ENCODE measurements around the gene ZNF354B.
A peak's percentile ranks its signal among the peaks of the same experiment; 100 is the strongest.

GRCh38 chr5:178839319-178839704, 20.4 kb upstream of the ZNF354B start:
- TF ChIP-seq POLR2A (IDR thresholded peaks at IDR 0.05) (no peak), CTCF (IDR thresholded peaks at IDR 0.05) (peak in 3 of 4 experiments; percentile 13 to 53 (median 35))

Data from uterus (tissue), 2 donors.